HepG2 (cell line): Measurements from ENCODE around the gene CREBZF. TPM values are rescaled to one million over a fixed set of nuclear protein-coding genes. Genes with fewer than 3 reads are reported as not detected.

ENCODE experiments used
- ARNT ChIP-seq: fragments of 450-650 bp; IDR thresholded peaks from 2 replicates; pipeline ENCODE4 v1.6.1; 2017
- CENPX ChIP-seq: sonication (generic); formaldehyde crosslinking; IDR thresholded peaks from 2 replicates; pipeline ENCODE4 v1.9.0; 2021; ENCODE audit warnings: mild to moderate bottlenecking, missing genetic modification reagents, moderate library complexity
- HOMEZ ChIP-seq: IDR thresholded peaks from 2 replicates; pipeline ENCODE4 v1.6.1; 2016; ENCODE audit warnings: low read depth
- IRF1 ChIP-seq: sonication (generic); formaldehyde crosslinking; IDR thresholded peaks from 2 replicates; pipeline ENCODE4 v1.4.0; 2020; ENCODE audit warnings: low read depth, mild to moderate bottlenecking, missing genetic modification reagents
- MZF1 ChIP-seq: sonication (generic); formaldehyde crosslinking; IDR thresholded peaks from 2 replicates; pipeline ENCODE4 v1.8.1; 2023; ENCODE audit warnings: mild to moderate bottlenecking, missing genetic modification reagents, borderline replicate concordance
- PHF20 ChIP-seq: sonication (generic); formaldehyde crosslinking; IDR thresholded peaks from 2 replicates; pipeline ENCODE4 v1.5.0; 2020; ENCODE audit warnings: mild to moderate bottlenecking, missing genetic modification reagents
- SNAI1 ChIP-seq: sonication (generic); formaldehyde crosslinking; IDR thresholded peaks from 2 replicates; pipeline ENCODE4 v1.5.0; 2020; ENCODE audit warnings: mild to moderate bottlenecking, missing genetic modification reagents, borderline replicate concordance
- TBX2 ChIP-seq: sonication (generic); formaldehyde crosslinking; IDR thresholded peaks from 2 replicates; pipeline ENCODE4 v1.5.0; 2020; ENCODE audit warnings: missing genetic modification reagents, mild to moderate bottlenecking, borderline replicate concordance
- ZBTB43 ChIP-seq: sonication (generic); formaldehyde crosslinking; conservative IDR thresholded peaks from 2 replicates; pipeline ENCODE4 v1.4.0; 2020; ENCODE audit warnings: missing genetic modification reagents
- ZFP36 ChIP-seq: fragments of 150-350 bp; IDR thresholded peaks from 2 replicates; pipeline ENCODE4 v1.6.1; 2018; ENCODE audit warnings: borderline replicate concordance, low read length, low read depth; ENCODE audit not compliant: partially characterized antibody
- ZNF510 ChIP-seq: sonication (generic); formaldehyde crosslinking; IDR thresholded peaks from 2 replicates; pipeline ENCODE4 v1.4.0; 2020; ENCODE audit warnings: low read depth, mild to moderate bottlenecking, missing genetic modification reagents
- ZNF580 ChIP-seq: IDR thresholded peaks from 2 replicates; pipeline ENCODE4 v1.6.1; 2016; ENCODE audit warnings: low read depth, borderline replicate concordance
- ZNF749 ChIP-seq: sonication (generic); formaldehyde crosslinking; IDR thresholded peaks from 2 replicates; pipeline ENCODE4 v1.8.0; 2022; ENCODE audit warnings: mild to moderate bottlenecking, missing genetic modification reagents, moderate library complexity, borderline replicate concordance
- ZNF850 ChIP-seq: sonication (generic); formaldehyde crosslinking; conservative IDR thresholded peaks from 2 replicates; pipeline ENCODE4 v1.9.0; 2021; ENCODE audit warnings: mild to moderate bottlenecking, missing genetic modification reagents
- polyA plus RNA-seq, 8 experiments: library from polyadenylated mRNA; depleted of rRNA in 3 of 8; stranded (reverse) in 7 of 8; unstranded in 1 of 8; fragments of >200 nt; fragmentation: Illumina TruSeq in 4 of 8; extraction: Trizol in 4 of 8; gene quantifications; 2 replicates each; pipeline versions ENCODE4 v1.2.1 to v1.2.3, GENCODE V29; 2011 to 2016; ENCODE audit warnings: low read depth in 4 of 8, missing spikeins in 1 of 8, mixed read lengths in 1 of 8; ENCODE audit not compliant: insufficient read depth in 1 of 8
- total RNA-seq, 5 experiments: library from RNA; depleted of rRNA; stranded (reverse); fragments of >200 nt; fragmentation: Illumina TruSeq; extraction: Trizol; gene quantifications; 2 replicates each; pipeline ENCODE4 v1.2.3, GENCODE V29; 2016; ENCODE audit warnings: low read depth in 1 of 5
- TF ChIP-seq, protein P1 (sequence below): sonication (generic); formaldehyde crosslinking; IDR thresholded peaks from 2 replicates; pipeline ENCODE4; 2020; ENCODE audit warnings: missing genetic modification reagents, mild to moderate bottlenecking, borderline replicate concordance

The CREBZF gene
- total and polyA plus RNA-seq, 2 of the 13 experiments (the other 11 are each of a cell fraction or from before 2014, with no cell fraction given), result 30.6 to 43.1 TPM

- no peak for TF ChIP-seq ARNT
- TF ChIP-seq IRF1 (CRISPR knock-in tag), result no peak
- no peak for TF ChIP-seq ZNF510 (CRISPR knock-in tag)
- peak; percentile 43; the same call in 1 of the 2 replicates for TF ChIP-seq TBX2 (CRISPR knock-in tag)
- TF ChIP-seq PHF20 (CRISPR knock-in tag), result no peak
- no peak for TF ChIP-seq ZBTB43
- no peak for TF ChIP-seq MZF1 (CRISPR knock-in tag)
- TF ChIP-seq ZNF580 (CRISPR knock-in tag), result no peak
- no peak for TF ChIP-seq ZNF850 (CRISPR knock-in tag)
- TF ChIP-seq CENPX (CRISPR knock-in tag), result no peak
- peak; percentile 0; the same call in 1 of the 2 replicates for TF ChIP-seq SNAI1
- TF ChIP-seq, protein P1, sequence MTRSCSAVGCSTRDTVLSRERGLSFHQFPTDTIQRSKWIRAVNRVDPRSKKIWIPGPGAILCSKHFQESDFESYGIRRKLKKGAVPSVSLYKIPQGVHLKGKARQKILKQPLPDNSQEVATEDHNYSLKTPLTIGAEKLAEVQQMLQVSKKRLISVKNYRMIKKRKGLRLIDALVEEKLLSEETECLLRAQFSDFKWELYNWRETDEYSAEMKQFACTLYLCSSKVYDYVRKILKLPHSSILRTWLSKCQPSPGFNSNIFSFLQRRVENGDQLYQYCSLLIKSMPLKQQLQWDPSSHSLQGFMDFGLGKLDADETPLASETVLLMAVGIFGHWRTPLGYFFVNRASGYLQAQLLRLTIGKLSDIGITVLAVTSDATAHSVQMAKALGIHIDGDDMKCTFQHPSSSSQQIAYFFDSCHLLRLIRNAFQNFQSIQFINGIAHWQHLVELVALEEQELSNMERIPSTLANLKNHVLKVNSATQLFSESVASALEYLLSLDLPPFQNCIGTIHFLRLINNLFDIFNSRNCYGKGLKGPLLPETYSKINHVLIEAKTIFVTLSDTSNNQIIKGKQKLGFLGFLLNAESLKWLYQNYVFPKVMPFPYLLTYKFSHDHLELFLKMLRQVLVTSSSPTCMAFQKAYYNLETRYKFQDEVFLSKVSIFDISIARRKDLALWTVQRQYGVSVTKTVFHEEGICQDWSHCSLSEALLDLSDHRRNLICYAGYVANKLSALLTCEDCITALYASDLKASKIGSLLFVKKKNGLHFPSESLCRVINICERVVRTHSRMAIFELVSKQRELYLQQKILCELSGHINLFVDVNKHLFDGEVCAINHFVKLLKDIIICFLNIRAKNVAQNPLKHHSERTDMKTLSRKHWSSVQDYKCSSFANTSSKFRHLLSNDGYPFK (CRISPR knock-in tag), result no peak; the same call in 1 of the 2 replicates
- TF ChIP-seq ZNF749, result no peak; the same call in 1 of the 2 replicates
- TF ChIP-seq HOMEZ (CRISPR knock-in tag), result no peak
- TF ChIP-seq ZFP36, result no peak
Measured at GRCh38 chr11:85663753-85664614, 945 bp downstream of the CREBZF start (continued).
